Measurements from ENCODE around the gene LCN2. TPM values are rescaled to one million over a fixed set of nuclear protein-coding genes. Genes with fewer than 3 reads are reported as not detected.

Gene LCN2
- total RNA-seq, 1 experiment from 2014 or later: 1.0 TPM

GRCh38 chr9:128139621-128140020 lies 9.6 kb upstream of the LCN2 start:
- CTCF ChIA-PET: no interaction called here

GRCh38 chr9:128141604-128142003 lies 7.6 kb upstream of the LCN2 start:
- no peaks in the 10 kb centered on the region for H3K9me3 ChIP-seq (ENCODE audit: control insufficient read depth, insufficient read depth, low read depth, low read length)
- no TSS peak for BruUV-seq (replicated peaks)
- ATAC-seq (no peak), DNase-seq (ENCODE audit: low read depth, low spot score) (no peak)
- no peak overlapping the region for H3K4me3 ChIP-seq (ENCODE audit: low read depth in 2 of 2, low read length in 2 of 2)
- H3K36me3 ChIP-seq (ENCODE audit: control insufficient read depth, insufficient read depth, low read length): no peaks in the 10 kb centered on the region
- intact Hi-C loops (cut with micrococcal nuclease; ENCODE audit: unreplicated experiment): no loop called here
- H3K27ac ChIP-seq (ENCODE audit: low read length): no peak overlapping the region
- H3K4me1 ChIP-seq (ENCODE audit: control insufficient read depth, insufficient read depth, low read length): no peaks in the 10 kb centered on the region
- POLR2A ChIA-PET: no interaction called here
- TF ChIP-seq TCF7L2 (IDR thresholded peaks at IDR 0.05; ENCODE audit: low read depth, low read length): no peak
- TF ChIP-seq, protein P1, sequence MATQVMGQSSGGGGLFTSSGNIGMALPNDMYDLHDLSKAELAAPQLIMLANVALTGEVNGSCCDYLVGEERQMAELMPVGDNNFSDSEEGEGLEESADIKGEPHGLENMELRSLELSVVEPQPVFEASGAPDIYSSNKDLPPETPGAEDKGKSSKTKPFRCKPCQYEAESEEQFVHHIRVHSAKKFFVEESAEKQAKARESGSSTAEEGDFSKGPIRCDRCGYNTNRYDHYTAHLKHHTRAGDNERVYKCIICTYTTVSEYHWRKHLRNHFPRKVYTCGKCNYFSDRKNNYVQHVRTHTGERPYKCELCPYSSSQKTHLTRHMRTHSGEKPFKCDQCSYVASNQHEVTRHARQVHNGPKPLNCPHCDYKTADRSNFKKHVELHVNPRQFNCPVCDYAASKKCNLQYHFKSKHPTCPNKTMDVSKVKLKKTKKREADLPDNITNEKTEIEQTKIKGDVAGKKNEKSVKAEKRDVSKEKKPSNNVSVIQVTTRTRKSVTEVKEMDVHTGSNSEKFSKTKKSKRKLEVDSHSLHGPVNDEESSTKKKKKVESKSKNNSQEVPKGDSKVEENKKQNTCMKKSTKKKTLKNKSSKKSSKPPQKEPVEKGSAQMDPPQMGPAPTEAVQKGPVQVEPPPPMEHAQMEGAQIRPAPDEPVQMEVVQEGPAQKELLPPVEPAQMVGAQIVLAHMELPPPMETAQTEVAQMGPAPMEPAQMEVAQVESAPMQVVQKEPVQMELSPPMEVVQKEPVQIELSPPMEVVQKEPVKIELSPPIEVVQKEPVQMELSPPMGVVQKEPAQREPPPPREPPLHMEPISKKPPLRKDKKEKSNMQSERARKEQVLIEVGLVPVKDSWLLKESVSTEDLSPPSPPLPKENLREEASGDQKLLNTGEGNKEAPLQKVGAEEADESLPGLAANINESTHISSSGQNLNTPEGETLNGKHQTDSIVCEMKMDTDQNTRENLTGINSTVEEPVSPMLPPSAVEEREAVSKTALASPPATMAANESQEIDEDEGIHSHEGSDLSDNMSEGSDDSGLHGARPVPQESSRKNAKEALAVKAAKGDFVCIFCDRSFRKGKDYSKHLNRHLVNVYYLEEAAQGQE (IDR thresholded peaks at IDR 0.05; ENCODE audit: insufficient read depth in 1 of 2, low read depth in 2 of 2, low read length in 1 of 2): no peak
- TF ChIP-seq POLR2AphosphoS5 (IDR thresholded peaks at IDR 0.05; ENCODE audit: low read depth, low read length): no peak
- no peak for TF ChIP-seq CTCF (IDR thresholded peaks at IDR 0.05)
- TF ChIP-seq SIN3A (IDR thresholded peaks at IDR 0.05; ENCODE audit: borderline replicate concordance, insufficient read depth, low read depth, low read length): no peak
- in situ Hi-C loops (cut with HindIII; ENCODE audit: low pct_unique_long_range_greater_than_20kb, low sequenced_read_pairs): no loop called here
- CTCF ChIA-PET: no interaction called here
- no peaks in the 10 kb centered on the region for H3K27me3 ChIP-seq (ENCODE audit: control insufficient read depth, insufficient read depth, low read length)

More at GRCh38 chr9:128139621-128140020, 9.6 kb upstream of the LCN2 start:
- Histone ChIP-seq H3K27ac (ENCODE audit: low read length) (no peak overlapping the region), H3K4me1 (ENCODE audit: control insufficient read depth, insufficient read depth, low read length) (no peaks in the 10 kb centered on the region), H3K36me3 (ENCODE audit: control insufficient read depth, insufficient read depth, low read length) (no peaks in the 10 kb centered on the region), H3K4me3 (ENCODE audit: low read depth in 2 of 2, low read length in 2 of 2) (no peak overlapping the region), H3K27me3 (ENCODE audit: control insufficient read depth, insufficient read depth, low read length) (no peaks in the 10 kb centered on the region), H3K9me3 (ENCODE audit: control insufficient read depth, insufficient read depth, low read depth, low read length) (no peaks in the 10 kb centered on the region)
- ATAC-seq: no peak
- in situ Hi-C loops (cut with HindIII; ENCODE audit: low pct_unique_long_range_greater_than_20kb, low sequenced_read_pairs) (no loop called here), intact Hi-C loops (cut with micrococcal nuclease; ENCODE audit: unreplicated experiment) (no loop called here)
- TF ChIP-seq POLR2AphosphoS5 (IDR thresholded peaks at IDR 0.05; ENCODE audit: low read depth, low read length) (no peak), TCF7L2 (IDR thresholded peaks at IDR 0.05; ENCODE audit: low read depth, low read length) (no peak), SIN3A (IDR thresholded peaks at IDR 0.05; ENCODE audit: borderline replicate concordance, insufficient read depth, low read depth, low read length) (no peak)
- TF ChIP-seq, protein P1 (IDR thresholded peaks at IDR 0.05; ENCODE audit: insufficient read depth in 1 of 2, low read depth in 2 of 2, low read length in 1 of 2): no peak
- no TSS peak for BruUV-seq (replicated peaks)
- POLR2A ChIA-PET: no interaction called here
- DNase-seq (ENCODE audit: low read depth, low spot score): no peak

All from Panc1 (cell line).